Measurements from ENCODE around the gene PACSIN1.

The PACSIN1 gene

GRCh38 chr6:34547701-34548644 is 82.1 kb downstream of the PACSIN1 start:
- no peak for DNase-seq

GRCh38 chr6:34549026-34549803 is 83.3 kb downstream of the PACSIN1 start:
- DNase-seq: no peak

DNA sequence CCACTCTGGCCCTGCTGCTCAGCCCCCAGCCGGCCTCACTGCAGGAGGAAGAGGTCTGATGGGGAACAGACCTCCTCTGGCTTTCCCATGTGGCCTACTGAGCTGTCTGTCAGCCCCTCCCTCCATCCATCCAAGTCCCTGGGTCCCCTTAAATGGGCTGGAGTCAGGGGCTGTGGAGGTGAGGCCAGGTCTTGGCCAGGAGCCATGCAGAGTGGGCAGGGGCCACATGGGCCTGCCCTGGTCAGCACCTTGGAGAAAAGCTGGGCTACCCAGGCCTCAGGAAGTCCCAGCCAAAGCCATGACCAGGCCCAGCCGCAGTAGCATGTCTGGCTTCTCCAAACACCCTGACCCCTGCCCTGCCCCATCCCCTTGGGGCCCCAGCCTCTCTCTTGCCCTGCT is 83.9 kb downstream of the PACSIN1 start:
- DNase-seq: no peak

DNA sequence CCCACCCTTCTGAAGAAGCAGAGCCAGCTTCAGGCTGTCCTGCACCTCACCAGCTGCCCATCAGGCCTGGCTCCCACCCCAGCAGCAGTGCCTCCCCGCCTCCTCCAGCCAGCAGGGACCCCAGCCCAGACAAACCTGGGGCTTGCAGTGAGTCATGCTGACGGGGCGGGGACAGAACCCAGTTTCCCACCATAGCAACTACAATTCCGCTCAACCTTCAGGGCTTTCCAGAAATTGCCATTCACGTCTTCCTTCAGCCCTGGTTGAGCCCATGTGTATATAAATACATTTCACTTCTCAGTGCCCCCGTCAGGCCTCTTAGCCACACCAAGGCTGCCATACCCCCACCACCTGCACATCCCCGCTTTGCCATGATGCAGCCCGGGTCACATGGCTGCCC is 85.8 kb downstream of the PACSIN1 start:
- DNase-seq: no peak

- DNase-seq: no peak
Observed at GRCh38 chr6:34552620-34553019, 86.7 kb downstream of the PACSIN1 start.

DNA sequence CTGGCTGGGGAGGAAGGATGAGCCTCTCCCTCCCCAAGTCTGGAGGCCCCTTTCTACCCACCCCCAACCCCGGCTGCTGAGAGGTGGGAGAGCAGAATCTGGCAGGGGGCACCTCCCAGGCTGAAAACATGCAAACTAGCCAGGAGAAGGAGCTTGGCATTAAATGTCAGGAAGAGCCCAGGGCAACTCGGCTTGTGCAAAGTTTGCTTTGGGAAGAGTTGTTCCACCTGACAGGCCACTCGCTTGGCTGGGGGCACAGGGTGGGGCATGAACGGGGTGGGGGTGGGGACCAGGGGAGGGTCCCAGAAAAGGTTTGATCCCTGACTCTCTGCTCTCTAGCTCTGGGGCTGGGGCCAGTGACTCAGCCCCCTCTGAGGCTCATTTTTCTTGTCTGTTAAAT is 87.3 kb downstream of the PACSIN1 start:
- no peak for DNase-seq

DNA sequence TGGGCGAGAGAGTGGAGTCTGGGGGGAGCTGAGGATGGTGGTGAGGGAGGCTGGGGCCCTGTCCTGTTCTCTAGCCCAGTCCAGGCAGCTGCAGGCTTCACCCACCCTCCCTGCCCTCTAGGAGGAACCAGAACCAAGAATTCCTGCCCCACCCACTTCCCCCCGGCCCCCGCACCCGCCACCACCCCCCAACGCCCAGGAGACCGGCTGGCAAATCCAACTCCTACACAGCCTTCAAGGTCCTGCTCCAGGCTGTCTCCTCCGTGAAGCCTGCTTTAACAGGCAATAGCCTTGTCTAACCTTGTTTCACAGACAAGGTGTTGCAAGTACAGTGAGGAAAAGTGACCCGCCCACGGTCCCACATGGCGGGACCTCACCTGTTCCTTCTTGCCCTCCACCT is 87.9 kb downstream of the PACSIN1 start:
- DNase-seq: no peak

DNA sequence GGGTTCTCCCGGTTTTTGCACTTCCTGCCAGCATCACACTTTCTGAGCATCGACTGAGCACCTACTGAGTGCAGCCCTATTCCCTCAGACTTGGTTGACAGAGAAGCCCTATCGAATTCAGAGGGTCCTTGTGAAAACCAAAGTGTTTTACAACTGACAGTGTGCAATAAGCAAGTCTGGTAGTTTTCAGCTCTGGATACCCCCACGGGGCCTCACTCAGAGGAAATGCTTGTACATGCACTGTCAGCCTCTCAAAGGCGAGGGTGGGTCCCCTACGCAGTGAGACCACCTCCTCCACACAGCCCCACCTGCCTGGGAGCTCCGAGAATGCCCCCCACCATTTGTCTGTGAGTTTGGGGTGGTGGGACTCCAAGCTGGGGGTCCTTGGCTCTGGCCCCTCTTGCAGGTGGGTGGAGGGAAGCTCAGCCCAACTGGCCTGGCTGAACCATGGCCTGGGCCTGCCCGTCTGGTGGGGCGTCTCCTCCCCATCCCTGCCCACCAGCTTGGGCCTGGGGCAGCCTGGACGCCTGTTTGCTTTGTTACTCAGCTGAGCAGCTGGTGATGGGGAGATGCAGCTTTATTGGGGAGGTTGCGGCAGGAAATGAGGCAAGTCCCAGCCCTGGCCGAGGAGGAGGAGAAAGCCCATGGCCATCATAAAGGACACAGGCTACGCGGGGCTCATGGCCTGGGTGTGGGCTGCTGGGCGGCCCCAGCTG is 88.6 kb downstream of the PACSIN1 start:
- DNase-seq: no peak

- DNase-seq: peak; percentile 12
Observed at GRCh38 chr6:34555007-34555322, 89.1 kb downstream of the PACSIN1 start.

DNA sequence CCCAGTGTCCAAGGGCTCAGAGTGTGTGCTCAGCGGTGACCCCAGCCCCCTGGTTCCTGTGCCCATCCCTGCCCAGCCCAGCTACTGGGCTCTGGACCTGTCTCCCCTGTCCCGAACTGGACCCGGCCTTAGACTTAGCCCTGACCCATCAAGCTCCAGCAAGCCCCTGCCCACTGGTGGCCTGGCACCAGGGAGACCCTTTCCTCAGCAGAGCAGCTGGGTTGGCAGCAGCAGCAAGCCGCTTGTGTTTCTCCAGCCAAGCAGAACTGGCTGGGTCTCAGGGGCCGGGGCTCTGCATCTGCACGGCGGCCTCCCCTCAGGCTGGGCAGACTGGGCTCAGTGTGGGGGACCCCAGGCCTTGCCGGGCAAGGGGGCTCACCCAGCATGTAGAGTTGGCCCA is 89.5 kb downstream of the PACSIN1 start:
- DNase-seq: no peak

GRCh38 chr6:34556031-34556471 is 90.2 kb downstream of the PACSIN1 start, which contains the start of gene SPDEF:
SPDEF (minus strand) TSS chr6:34556329; CDS start chr6:34544455, 11,874 bp downstream.
- DNase-seq: no peak

GRCh38 chr6:34556493-34556892 is 90.6 kb downstream of the PACSIN1 start:
- DNase-seq: no peak

- DNase-seq: no peak
Observed at GRCh38 chr6:34557228-34557627, 91.4 kb downstream of the PACSIN1 start.

GRCh38 chr6:34558172-34558714 is 92.4 kb downstream of the PACSIN1 start:
- no peak for DNase-seq

- DNase-seq: no peak
Observed at GRCh38 chr6:34559651-34560365, 93.9 kb downstream of the PACSIN1 start.

DNA sequence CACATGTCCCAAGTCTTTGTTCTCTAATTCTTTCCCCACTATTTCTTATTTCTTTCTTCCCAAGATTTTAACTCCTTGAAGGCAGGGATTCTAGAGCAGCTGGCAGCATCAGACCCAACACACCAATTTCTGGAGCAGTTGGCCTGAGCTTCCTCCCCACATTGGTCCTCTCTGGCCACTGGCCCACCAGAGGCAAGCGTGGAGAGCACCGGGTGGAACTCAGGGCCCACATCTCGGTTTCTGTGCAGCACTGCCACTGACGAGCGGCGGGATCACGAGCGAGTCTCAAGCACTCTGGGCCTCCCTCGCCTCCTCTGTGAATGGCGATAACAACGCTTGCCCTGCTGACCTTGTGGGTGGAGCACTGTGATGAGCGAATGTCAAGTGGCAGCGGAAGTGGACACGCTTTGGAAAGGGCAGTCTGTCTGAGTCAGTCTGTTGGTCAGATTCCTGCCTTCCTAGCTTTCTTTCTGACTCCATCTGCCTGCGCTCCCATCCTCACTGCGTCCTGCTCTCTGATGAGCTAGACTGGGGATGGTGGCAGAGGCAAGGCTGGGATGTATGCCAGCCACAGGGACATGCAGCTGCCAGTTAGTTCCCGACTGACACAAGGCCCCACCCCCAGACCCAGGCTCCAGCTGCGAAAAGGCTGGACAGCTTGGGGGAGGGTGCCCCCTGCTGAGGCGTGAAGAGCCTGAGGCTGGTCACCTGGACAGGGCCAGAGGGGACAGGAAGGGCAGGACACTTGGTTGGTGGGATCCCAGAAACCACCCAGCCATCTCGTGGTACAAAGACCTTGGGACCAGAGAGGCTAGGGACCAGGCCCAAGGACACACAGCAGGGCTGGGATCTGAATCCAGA is 94.7 kb downstream of the PACSIN1 start:
- peak; percentile 8 for DNase-seq

DNA sequence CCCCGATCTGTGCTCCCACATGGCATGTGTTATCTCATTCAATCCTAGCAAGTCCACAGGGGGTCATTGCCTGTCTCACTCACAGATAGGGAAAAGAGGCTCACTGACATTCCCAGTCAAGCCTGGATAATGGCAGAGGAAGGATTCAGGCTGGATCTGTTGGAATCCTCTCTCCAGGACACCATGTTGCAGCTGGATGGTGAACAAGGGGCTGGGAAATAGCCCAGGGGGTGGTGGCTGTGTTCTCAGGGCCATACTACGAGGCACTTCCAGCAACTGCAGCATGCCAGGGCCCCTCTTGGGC is 95.3 kb downstream of the PACSIN1 start:
- DNase-seq: no peak

- no peak for DNase-seq
Observed at GRCh38 chr6:34562350-34562749, 96.5 kb downstream of the PACSIN1 start.

GRCh38 chr6:34562861-34563512 is 97.1 kb downstream of the PACSIN1 start:
- no peak for DNase-seq

GRCh38 chr6:34563513-34563870 is 97.6 kb downstream of the PACSIN1 start:
- DNase-seq: no peak

DNA sequence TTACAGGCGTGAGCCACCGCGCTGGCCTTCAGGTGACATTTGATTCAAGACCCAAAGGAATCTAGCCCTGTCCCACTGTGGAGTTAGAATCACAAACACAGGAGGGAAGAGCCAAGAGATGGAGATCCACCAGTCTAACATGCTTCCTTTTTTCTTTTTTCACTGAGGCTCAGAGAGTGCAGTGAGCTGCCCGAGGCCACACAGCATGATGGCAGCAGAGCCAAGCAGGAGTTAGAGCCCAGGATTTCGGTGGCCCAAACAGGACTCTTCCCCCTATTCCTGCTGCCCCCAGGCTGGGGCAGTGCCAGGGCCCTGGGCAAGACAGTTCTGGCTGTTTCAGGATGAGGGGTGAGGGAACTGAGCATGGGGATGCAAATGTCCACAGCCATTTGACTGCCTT is 98.3 kb downstream of the PACSIN1 start:
- DNase-seq: no peak

All from CD4-positive, alpha-beta T cell treated with Interleukin-17A for 4 hours (primary cell).